ENCODE data around the gene OMA1.

OMA1 gene

GRCh38 chr1:58460469-58460868 lies 86.1 kb downstream of the OMA1 start:
- Histone ChIP-seq H2AFZ (ENCODE audit: low read length) (no peak overlapping the region), H3K9me2 (replicated peaks; ENCODE audit: low read depth, low read length) (no peaks in the 10 kb centered on the region), H3K79me2 (ENCODE audit: insufficient read depth, low read length) (no peaks in the 10 kb centered on the region), H3K9me3 (ENCODE audit: insufficient read depth, low read depth, low read length) (no peaks in the 10 kb centered on the region), H3K4me3 (ENCODE audit: low read length, poor library complexity, severe bottlenecking) (no peak overlapping the region), H3K27me3 (ENCODE audit: insufficient read depth, low read length, poor library complexity, severe bottlenecking) (no peaks in the 10 kb centered on the region), H4K20me1 (ENCODE audit: insufficient read depth, low read length, poor library complexity, severe bottlenecking) (no peaks in the 10 kb centered on the region), H3K4me2 (ENCODE audit: low read depth, low read length, poor library complexity, severe bottlenecking) (no peak overlapping the region), H3F3A (ENCODE audit: low read depth) (no peaks in the 10 kb centered on the region), H3K4me1 (ENCODE audit: insufficient read depth, low read length, poor library complexity, severe bottlenecking) (no peaks in the 10 kb centered on the region), H3K9ac (ENCODE audit: low read depth, low read length, poor library complexity, severe bottlenecking) (no peak overlapping the region), H3K36me3 (ENCODE audit: insufficient read depth, low read length) (no peaks in the 10 kb centered on the region)
- no peak for TF ChIP-seq EZH2phosphoT487 (IDR thresholded peaks at IDR 0.05; ENCODE audit: borderline replicate concordance)
- TF ChIP-seq CTCF (conservative IDR thresholded peaks at IDR 0.05; ENCODE audit: low read length) = no peak

- H3K4me3 ChIP-seq (ENCODE audit: low read length, poor library complexity, severe bottlenecking) = no peak overlapping the region
- no peaks in the 10 kb centered on the region for H3K9me2 ChIP-seq (replicated peaks; ENCODE audit: low read depth, low read length)
- H4K20me1 ChIP-seq (ENCODE audit: insufficient read depth, low read length, poor library complexity, severe bottlenecking) = no peaks in the 10 kb centered on the region
- no peaks in the 10 kb centered on the region for H3K79me2 ChIP-seq (ENCODE audit: insufficient read depth, low read length)
- H3K9ac ChIP-seq (ENCODE audit: low read depth, low read length, poor library complexity, severe bottlenecking) = no peak overlapping the region
- H3K9me3 ChIP-seq (ENCODE audit: insufficient read depth, low read depth, low read length) = no peaks in the 10 kb centered on the region
- H3F3A ChIP-seq (ENCODE audit: low read depth) = no peaks in the 10 kb centered on the region
- no peak overlapping the region for H3K4me2 ChIP-seq (ENCODE audit: low read depth, low read length, poor library complexity, severe bottlenecking)
- TF ChIP-seq EZH2phosphoT487 (IDR thresholded peaks at IDR 0.05; ENCODE audit: borderline replicate concordance) (no peak), CTCF (conservative IDR thresholded peaks at IDR 0.05; ENCODE audit: low read length) (no peak)
- no peak overlapping the region for H2AFZ ChIP-seq (ENCODE audit: low read length)
- no peaks in the 10 kb centered on the region for H3K4me1 ChIP-seq (ENCODE audit: insufficient read depth, low read length, poor library complexity, severe bottlenecking)
- H3K27me3 ChIP-seq (ENCODE audit: insufficient read depth, low read length, poor library complexity, severe bottlenecking) = no peaks in the 10 kb centered on the region
- H3K36me3 ChIP-seq (ENCODE audit: insufficient read depth, low read length) = no peaks in the 10 kb centered on the region
Observed at GRCh38 chr1:58459911-58460310, 86.6 kb downstream of the OMA1 start.

- H3K9me2 ChIP-seq (replicated peaks; ENCODE audit: low read depth, low read length) = no peaks in the 10 kb centered on the region
- H4K20me1 ChIP-seq (ENCODE audit: insufficient read depth, low read length, poor library complexity, severe bottlenecking) = no peaks in the 10 kb centered on the region
- no peaks in the 10 kb centered on the region for H3K27me3 ChIP-seq (ENCODE audit: insufficient read depth, low read length, poor library complexity, severe bottlenecking)
- H3K36me3 ChIP-seq (ENCODE audit: insufficient read depth, low read length) = no peaks in the 10 kb centered on the region
- H3K79me2 ChIP-seq (ENCODE audit: insufficient read depth, low read length) = no peaks in the 10 kb centered on the region
- no peak overlapping the region for H2AFZ ChIP-seq (ENCODE audit: low read length)
- no peak for TF ChIP-seq CTCF (conservative IDR thresholded peaks at IDR 0.05; ENCODE audit: low read length)
- H3K4me3 ChIP-seq (ENCODE audit: low read length, poor library complexity, severe bottlenecking) = no peak overlapping the region
- H3K9me3 ChIP-seq (ENCODE audit: insufficient read depth, low read depth, low read length) = no peaks in the 10 kb centered on the region
- H3F3A ChIP-seq (ENCODE audit: low read depth) = no peaks in the 10 kb centered on the region
- no peak overlapping the region for H3K4me2 ChIP-seq (ENCODE audit: low read depth, low read length, poor library complexity, severe bottlenecking)
- no peak overlapping the region for H3K9ac ChIP-seq (ENCODE audit: low read depth, low read length, poor library complexity, severe bottlenecking)
- no peaks in the 10 kb centered on the region for H3K4me1 ChIP-seq (ENCODE audit: insufficient read depth, low read length, poor library complexity, severe bottlenecking)
Observed at GRCh38 chr1:58457023-58457635, 89.4 kb downstream of the OMA1 start.
